ENCODE data around the gene BRAF. TPM values are rescaled to one million over a fixed set of nuclear protein-coding genes. Genes with fewer than 3 reads are reported as not detected.
A peak's percentile ranks its signal among the peaks of the same experiment; 100 is the strongest.
"Not testable (repeated sequence)": the region's sequence is repeated elsewhere in the genome, so short reads cannot be mapped to it uniquely, and the experiment has no call there.

Gene BRAF
- total RNA-seq, 2 donors from 2014 or later: 56.1 to 59.6 TPM

- peaks cover 8% of the 10 kb centered on the region for H3K36me3 Mint-ChIP-seq (ENCODE audit: low read depth)
- H3K4me1 Mint-ChIP-seq: peaks cover 7% of the 10 kb centered on the region
- H3K4me3 Mint-ChIP-seq: no peak overlapping the region
- no peaks in the 10 kb centered on the region for H3K27me3 Mint-ChIP-seq
- no peaks in the 10 kb centered on the region for H3K9me3 ChIP-seq (ENCODE audit: control insufficient read depth, low read length, poor library complexity, severe bottlenecking)
- ATAC-seq: no peak
- peak overlapping the region; percentile 45 for H3K27ac Mint-ChIP-seq
- no peak for DNase-seq
Measured at GRCh38 chr7:140683657-140684056, 241.1 kb downstream of the BRAF start.

GRCh38 chr7:140681766-140682165 is 243.0 kb downstream of the BRAF start:
- Mint-ChIP-seq H3K36me3 (ENCODE audit: low read depth) (peaks cover 19% of the 10 kb centered on the region), H3K27ac (peak overlapping the region; percentile 59)

GRCh38 chr7:140680886-140681285 is 243.8 kb downstream of the BRAF start:
- H3K9me3 ChIP-seq (ENCODE audit: control insufficient read depth, low read length, poor library complexity, severe bottlenecking): no peaks in the 10 kb centered on the region
- Mint-ChIP-seq H3K4me3 (no peak overlapping the region), H3K27ac (no peak overlapping the region), H3K27me3 (no peaks in the 10 kb centered on the region), H3K36me3 (ENCODE audit: low read depth) (peaks cover 19% of the 10 kb centered on the region), H3K4me1 (peaks cover 23% of the 10 kb centered on the region)
- DNase-seq: no peak
- ATAC-seq: no peak

More at GRCh38 chr7:140681766-140682165, 243.0 kb downstream of the BRAF start:
- no peaks in the 10 kb centered on the region for H3K9me3 ChIP-seq (ENCODE audit: control insufficient read depth, low read length, poor library complexity, severe bottlenecking)
- ATAC-seq (no peak), DNase-seq (no peak)
- Mint-ChIP-seq H3K27me3 (no peaks in the 10 kb centered on the region), H3K4me3 (no peak overlapping the region), H3K4me1 (peaks cover 21% of the 10 kb centered on the region)

DNA sequence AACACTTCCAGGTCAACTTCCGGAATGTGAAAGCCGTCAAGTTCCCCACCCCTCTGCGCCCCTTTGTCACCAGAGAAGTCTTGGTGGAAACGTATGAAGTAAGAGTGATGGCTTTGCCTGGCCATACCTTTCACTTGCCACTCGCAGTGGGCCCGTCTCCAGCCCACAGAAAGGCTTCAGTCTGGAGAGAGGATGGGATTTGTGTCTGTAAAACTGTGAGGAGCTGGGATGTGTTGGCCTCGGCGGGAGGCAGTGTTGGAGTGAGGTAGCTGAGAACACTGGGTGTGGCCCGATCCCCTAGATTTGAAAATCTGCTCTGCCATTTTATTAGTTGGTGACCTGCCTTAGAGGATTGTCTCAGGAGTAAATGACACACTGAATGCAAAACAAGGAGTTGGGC is 245.5 kb downstream of the BRAF start:
- Mint-ChIP-seq H3K36me3 (ENCODE audit: low read depth) (peaks cover 16% of the 10 kb centered on the region), H3K4me3 (no peak overlapping the region), H3K27me3 (no peaks in the 10 kb centered on the region), H3K27ac (no peak overlapping the region), H3K4me1 (peaks cover 32% of the 10 kb centered on the region)
- no peaks in the 10 kb centered on the region for H3K9me3 ChIP-seq (ENCODE audit: control insufficient read depth, low read length, poor library complexity, severe bottlenecking)
- DNase-seq (no peak), ATAC-seq (no peak)

GRCh38 chr7:140678816-140679130 is 246.0 kb downstream of the BRAF start:
- Mint-ChIP-seq H3K27ac (no peak overlapping the region), H3K4me1 (peaks cover 33% of the 10 kb centered on the region), H3K27me3 (no peaks in the 10 kb centered on the region), H3K36me3 (ENCODE audit: low read depth) (peaks cover 15% of the 10 kb centered on the region), H3K4me3 (no peak overlapping the region)
- no peaks in the 10 kb centered on the region for H3K9me3 ChIP-seq (ENCODE audit: control insufficient read depth, low read length, poor library complexity, severe bottlenecking)
- no peak for DNase-seq
- ATAC-seq: no peak

DNA sequence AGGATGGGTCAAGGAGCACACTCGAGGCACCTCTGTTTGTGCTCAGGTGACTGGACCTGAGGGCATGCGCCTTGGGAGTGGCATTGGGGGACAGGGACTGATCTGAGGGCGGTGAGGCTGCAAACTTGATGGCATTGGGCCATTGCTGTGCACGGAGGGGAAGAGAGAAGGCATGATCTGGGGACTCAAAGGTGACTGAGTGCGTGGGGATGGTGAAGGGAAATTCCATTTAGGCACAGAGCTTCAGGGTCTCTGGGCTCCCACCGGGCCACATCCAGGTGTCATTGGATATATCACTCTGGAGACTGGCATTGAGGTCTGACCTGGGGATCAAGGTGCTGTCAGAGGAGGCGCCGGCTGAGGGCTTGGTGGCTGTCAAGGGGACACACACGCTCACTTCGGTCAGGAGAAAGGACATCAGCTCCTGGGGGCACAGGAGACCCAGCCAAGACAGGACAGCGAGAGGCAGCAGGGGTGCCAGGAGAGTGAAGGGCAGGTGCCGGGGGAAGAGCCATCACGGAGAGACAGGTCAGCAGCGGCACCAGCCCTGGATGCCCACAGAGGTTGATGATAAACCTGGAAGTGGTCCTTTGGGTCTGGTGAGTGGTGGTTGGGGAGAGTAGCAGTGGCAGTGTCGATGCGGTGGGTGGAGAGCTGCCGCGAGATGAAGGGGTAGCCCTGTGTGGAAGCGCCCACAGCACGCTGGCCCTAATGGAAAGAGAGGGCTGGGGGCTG is 246.5 kb downstream of the BRAF start:
- Mint-ChIP-seq H3K27ac (no peak overlapping the region), H3K27me3 (no peaks in the 10 kb centered on the region), H3K4me3 (no peak overlapping the region), H3K36me3 (ENCODE audit: low read depth) (peaks cover 14% of the 10 kb centered on the region), H3K4me1 (peaks cover 33% of the 10 kb centered on the region)
- ATAC-seq (no peak), DNase-seq (no peak)
- no peaks in the 10 kb centered on the region for H3K9me3 ChIP-seq (ENCODE audit: control insufficient read depth, low read length, poor library complexity, severe bottlenecking)

GRCh38 chr7:140677496-140677895 is 247.2 kb downstream of the BRAF start:
- peaks cover 14% of the 10 kb centered on the region for H3K36me3 Mint-ChIP-seq (ENCODE audit: low read depth)
- DNase-seq (no peak), ATAC-seq (no peak)
- H3K4me3 Mint-ChIP-seq: no peak overlapping the region
- no peaks in the 10 kb centered on the region for H3K9me3 ChIP-seq (ENCODE audit: control insufficient read depth, low read length, poor library complexity, severe bottlenecking)
- H3K4me1 Mint-ChIP-seq: peaks cover 33% of the 10 kb centered on the region
- peak overlapping the region; percentile 29 for H3K27ac Mint-ChIP-seq
- H3K27me3 Mint-ChIP-seq: no peaks in the 10 kb centered on the region

DNA sequence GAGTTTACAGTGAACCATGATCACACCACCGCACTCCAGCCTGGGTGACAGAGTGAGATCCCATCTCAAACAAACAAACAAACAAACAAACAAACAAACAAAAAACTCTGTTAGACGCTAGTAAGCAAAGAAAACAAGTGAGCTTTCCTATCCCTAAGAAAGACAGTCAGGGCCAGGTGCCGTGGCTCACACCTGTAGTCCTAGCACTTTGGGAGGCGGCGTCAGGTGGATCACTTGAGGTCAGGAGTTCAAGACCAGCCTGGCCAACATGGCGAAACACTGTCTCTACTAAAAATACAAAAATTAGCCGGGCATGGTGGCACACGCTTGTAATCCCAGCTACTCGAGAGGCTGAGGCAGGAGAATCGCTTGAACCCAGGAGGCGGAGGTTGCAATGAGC is 247.8 kb downstream of the BRAF start:
- peaks cover 30% of the 10 kb centered on the region for H3K4me1 Mint-ChIP-seq
- DNase-seq; ATAC-seq; H3K27me3 Mint-ChIP-seq; H3K9me3 ChIP-seq (ENCODE audit: control insufficient read depth, low read length, poor library complexity, severe bottlenecking); H3K4me3 Mint-ChIP-seq: not testable (repeated sequence)
- H3K36me3 Mint-ChIP-seq (ENCODE audit: low read depth): peaks cover 13% of the 10 kb centered on the region
- peak overlapping the region; percentile 74 for H3K27ac Mint-ChIP-seq

DNA sequence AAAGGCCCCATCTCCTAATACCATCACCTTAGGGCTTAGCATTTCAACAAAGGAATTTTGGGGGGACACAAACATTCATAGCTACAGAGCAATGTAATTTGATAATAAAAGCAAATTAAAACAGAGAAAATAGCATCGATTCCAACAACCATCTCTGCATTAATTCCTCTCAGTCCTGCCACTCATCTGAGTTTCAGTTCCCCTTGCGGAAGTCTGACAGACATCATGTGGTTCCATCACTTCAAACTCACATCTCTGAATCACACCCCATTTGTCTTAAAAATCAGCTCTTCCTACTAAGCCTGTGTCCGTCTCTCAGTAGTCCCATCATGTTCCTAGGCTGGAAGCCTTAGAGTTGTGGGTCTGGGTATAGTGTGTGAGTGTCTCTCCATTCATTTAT is 248.4 kb downstream of the BRAF start:
- peak overlapping the region; percentile 74 for H3K27ac Mint-ChIP-seq
- DNase-seq: no peak
- no peak for ATAC-seq
- H3K27me3 Mint-ChIP-seq: no peaks in the 10 kb centered on the region
- H3K9me3 ChIP-seq (ENCODE audit: control insufficient read depth, low read length, poor library complexity, severe bottlenecking): no peaks in the 10 kb centered on the region
- peak overlapping the region; percentile 57 for H3K4me3 Mint-ChIP-seq
- peaks cover 29% of the 10 kb centered on the region for H3K4me1 Mint-ChIP-seq
- H3K36me3 Mint-ChIP-seq (ENCODE audit: low read depth): peaks cover 13% of the 10 kb centered on the region

- H3K27me3 Mint-ChIP-seq: no peaks in the 10 kb centered on the region
- H3K4me3 Mint-ChIP-seq: no peak overlapping the region
- DNase-seq (no peak), ATAC-seq (no peak)
- peaks cover 13% of the 10 kb centered on the region for H3K36me3 Mint-ChIP-seq (ENCODE audit: low read depth)
- H3K4me1 Mint-ChIP-seq: peaks cover 29% of the 10 kb centered on the region
- no peaks in the 10 kb centered on the region for H3K9me3 ChIP-seq (ENCODE audit: control insufficient read depth, low read length, poor library complexity, severe bottlenecking)
- H3K27ac Mint-ChIP-seq: no peak overlapping the region
Measured at GRCh38 chr7:140675726-140676125, 249.0 kb downstream of the BRAF start.

GRCh38 chr7:140674899-140675701 is 249.6 kb downstream of the BRAF start:
- peaks cover 13% of the 10 kb centered on the region for H3K36me3 Mint-ChIP-seq (ENCODE audit: low read depth)
- no peak overlapping the region for H3K4me3 Mint-ChIP-seq
- DNase-seq (no peak), ATAC-seq (no peak)
- peaks cover 29% of the 10 kb centered on the region for H3K4me1 Mint-ChIP-seq
- H3K9me3 ChIP-seq (ENCODE audit: control insufficient read depth, low read length, poor library complexity, severe bottlenecking): no peaks in the 10 kb centered on the region
- no peaks in the 10 kb centered on the region for H3K27me3 Mint-ChIP-seq
- no peak overlapping the region for H3K27ac Mint-ChIP-seq

DNA sequence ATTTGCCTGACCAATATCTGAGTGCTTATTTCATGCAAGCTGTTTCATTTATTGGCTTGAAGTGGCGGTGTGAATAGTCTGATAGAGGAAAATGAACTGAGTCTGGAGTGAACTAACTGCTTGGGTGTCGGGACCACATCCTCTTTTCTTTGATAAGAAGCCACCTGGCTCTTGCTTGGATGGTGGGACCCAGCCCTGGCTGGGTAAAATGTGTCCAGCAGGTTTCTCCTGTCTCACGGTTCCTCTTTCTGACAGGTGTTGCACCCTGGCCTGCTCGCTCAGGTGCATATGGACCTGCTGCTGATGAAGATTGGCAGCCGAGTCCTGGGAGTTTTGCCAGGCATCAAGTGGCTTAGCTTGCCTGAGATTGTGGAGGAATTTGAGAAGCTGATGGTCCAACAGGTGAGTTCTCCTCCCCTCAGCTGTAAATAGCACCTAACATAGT is 250.4 kb downstream of the BRAF start:
- H3K27ac Mint-ChIP-seq: peak overlapping the region; percentile 91
- H3K9me3 ChIP-seq (ENCODE audit: control insufficient read depth, low read length, poor library complexity, severe bottlenecking): no peaks in the 10 kb centered on the region

DNA sequence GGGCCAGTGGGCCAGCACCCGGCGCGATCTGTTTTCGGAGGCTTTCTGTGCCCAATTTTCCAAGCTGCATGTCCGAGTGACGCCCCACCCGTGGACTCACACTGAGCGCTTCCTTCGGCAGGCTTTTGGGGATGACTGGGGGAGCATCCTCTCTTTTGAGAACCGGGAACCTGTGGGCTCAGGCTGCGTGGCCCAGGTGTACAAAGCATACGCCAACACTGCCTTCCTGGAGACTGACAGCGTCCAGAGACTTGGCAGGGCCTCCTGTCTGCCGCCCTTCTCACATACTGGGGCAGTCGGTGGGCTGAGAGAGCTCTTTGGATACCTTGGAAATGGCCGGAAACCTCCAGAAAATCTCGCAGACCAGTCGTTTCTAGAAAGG is 251.0 kb downstream of the BRAF start:
- DNase-seq: no peak

More for the DNA sequence above, 250.4 kb downstream of the BRAF start:
- ATAC-seq (no peak), DNase-seq (no peak)
- peaks cover 29% of the 10 kb centered on the region for H3K4me1 Mint-ChIP-seq
- peak overlapping the region; percentile 92 for H3K4me3 Mint-ChIP-seq
- H3K36me3 Mint-ChIP-seq (ENCODE audit: low read depth): peaks cover 13% of the 10 kb centered on the region
- H3K27me3 Mint-ChIP-seq: no peaks in the 10 kb centered on the region

More for the DNA sequence above, 251.0 kb downstream of the BRAF start:
- Mint-ChIP-seq H3K4me3 (peak overlapping the region; percentile 92), H3K27me3 (no peaks in the 10 kb centered on the region), H3K27ac (peak overlapping the region; percentile 91), H3K4me1 (peaks cover 29% of the 10 kb centered on the region), H3K36me3 (ENCODE audit: low read depth) (peaks cover 10% of the 10 kb centered on the region)
- ATAC-seq: no peak
- H3K9me3 ChIP-seq (ENCODE audit: control insufficient read depth, low read length, poor library complexity, severe bottlenecking): no peaks in the 10 kb centered on the region

All from T-helper 17 cell (primary cell).